H1 (cell line): ENCODE results near the gene HS6ST2. TPM values are rescaled to one million over a fixed set of nuclear protein-coding genes. Genes with fewer than 3 reads are reported as not detected.

Experiments used
- CTCF ChIA-PET: fragments of 300-600 bp; sonication (Branson Sonifier 250); formaldehyde crosslinking; loops from one replicate; lab custom pipeline; 2021; ENCODE audit not compliant: partially characterized antibody; lab: Charles Lee
- POLR2A ChIA-PET: fragments of 300-600 bp; sonication (Branson Sonifier 250); formaldehyde crosslinking; loops from one replicate; lab custom pipeline; 2021; ENCODE audit warnings: inconsistent platforms; ENCODE audit not compliant: partially characterized antibody; lab: Charles Lee
- DNase-seq, 2 experiments: peaks; one replicate each; pipeline versions ENCODE4 v3.0.0 to v3.0.0-alpha.2; 2010 to 2022; ENCODE audit warnings: low spot score in 2 of 2, low read depth in 1 of 2, mixed read lengths in 1 of 2
- FAIRE-seq: peaks from 2 replicates; lab custom pipeline; 2011; peaks lifted over from hg19 to GRCh38; lab: Jason Lieb, UNC
- H2AFZ ChIP-seq: 2 replicates; pipeline ENCODE4 v1.8.1; 2012; ENCODE audit warnings: low read length, inconsistent platforms
- H2AK5ac ChIP-seq: 2 replicates; pipeline ENCODE4 v1.6.1; 2013; ENCODE audit warnings: low read depth, low read length
- H2BK120ac ChIP-seq: replicated peaks from 2 replicates; pipeline ENCODE3; 2013; ENCODE audit warnings: low read depth, low read length, inconsistent platforms
- H2BK12ac ChIP-seq: 2 replicates; pipeline ENCODE4 v1.6.1; 2013; ENCODE audit warnings: low read depth, low read length
- H2BK15ac ChIP-seq: 2 replicates; pipeline ENCODE4 v1.6.1; 2013; ENCODE audit warnings: low read length
- H2BK20ac ChIP-seq: 2 replicates; pipeline ENCODE4 v1.6.1; 2013; ENCODE audit warnings: low read length
- H2BK5ac ChIP-seq: 2 replicates; pipeline ENCODE4 v1.6.1; 2013; ENCODE audit warnings: low read depth, low read length
- H3K14ac ChIP-seq: 2 replicates; pipeline ENCODE4 v1.6.1; 2013; ENCODE audit warnings: inconsistent platforms; ENCODE audit not compliant: insufficient read length
- H3K18ac ChIP-seq: 2 replicates; pipeline ENCODE4 v1.6.1; 2013; ENCODE audit warnings: low read length; ENCODE audit errors: extremely low read depth
- H3K23ac ChIP-seq: 2 replicates; pipeline ENCODE4 v1.6.1; 2013; ENCODE audit warnings: inconsistent platforms; ENCODE audit not compliant: insufficient read length
- H3K23me2 ChIP-seq: 2 replicates; pipeline ENCODE4 v1.6.1; 2013; ENCODE audit warnings: low read depth, low read length
- H3K27ac ChIP-seq: 2 replicates; pipeline ENCODE4 v1.6.1; 2011; ENCODE audit warnings: low read depth, low read length, inconsistent platforms
- H3K27me3 ChIP-seq, 4 experiments: replicated peaks in 1 of 4; 1 replicate in 1 of 4; 2 replicates in 3 of 4; pipeline versions ENCODE4 v1.6.1 to v1.8.1; 2011 to 2013; ENCODE audit warnings: low read length in 3 of 4, mild to moderate bottlenecking in 3 of 4, inconsistent platforms in 2 of 4, mixed read lengths in 2 of 4, moderate library complexity in 1 of 4; ENCODE audit not compliant: control insufficient read depth in 3 of 4, insufficient read depth in 3 of 4; ENCODE audit errors: extremely low read depth in 1 of 4
- H3K36me3 ChIP-seq, 4 experiments: 2 replicates each; pipeline versions ENCODE4 v1.6.1 to v1.8.1; 2011 to 2013; ENCODE audit warnings: mild to moderate bottlenecking in 4 of 4, low read length in 3 of 4, moderate library complexity in 2 of 4, control low read depth in 1 of 4, inconsistent platforms in 1 of 4; ENCODE audit not compliant: insufficient read depth in 4 of 4, control insufficient read depth in 2 of 4
- H3K4ac ChIP-seq: replicated peaks from 2 replicates; pipeline ENCODE3; 2013; ENCODE audit warnings: low read length, low read depth, mixed read lengths, inconsistent platforms; ENCODE audit not compliant: insufficient read length
- H3K4me1 ChIP-seq, 4 experiments: replicated peaks in 1 of 4; 1 replicate in 1 of 4; 2 replicates in 3 of 4; pipeline versions ENCODE4 v1.6.1 to v1.8.1; 2011 to 2013; ENCODE audit warnings: low read length in 3 of 4, inconsistent platforms in 2 of 4, mixed read lengths in 1 of 4; ENCODE audit not compliant: insufficient read depth in 4 of 4, control insufficient read depth in 3 of 4
- H3K4me2 ChIP-seq, 2 experiments: 2 replicates each; pipeline versions ENCODE4 v1.6.1 to v1.8.1; 2011 to 2013; ENCODE audit warnings: low read depth in 2 of 2, low read length in 2 of 2, control low read depth in 1 of 2, inconsistent platforms in 1 of 2, mild to moderate bottlenecking in 1 of 2; ENCODE audit not compliant: insufficient read depth in 1 of 2
- H3K4me3 ChIP-seq, 4 experiments: fragments of 200-600, 300-600 bp in 1 of 4; sonication (generic), shearing (Covaris generic), sonication (Bioruptor Twin) in 1 of 4; 2 replicates each; pipeline versions ENCODE4 v1.5.1 to v1.8.1; 2011 to 2016; ENCODE audit warnings: low read length in 4 of 4, low read depth in 3 of 4, control low read depth in 2 of 4, inconsistent platforms in 2 of 4, mild to moderate bottlenecking in 2 of 4, mixed read lengths in 1 of 4, moderate library complexity in 1 of 4; ENCODE audit not compliant: insufficient read depth in 2 of 4; ENCODE audit errors: extremely low read depth in 1 of 4
- H3K56ac ChIP-seq: replicated peaks from 2 replicates; pipeline ENCODE3; 2013; ENCODE audit warnings: low read depth, mild to moderate bottlenecking, mixed read lengths, low read length, inconsistent platforms; ENCODE audit not compliant: insufficient read length
- H3K79me1 ChIP-seq: 2 replicates; pipeline ENCODE4 v1.6.1; 2013; ENCODE audit warnings: low read depth, low read length, control low read depth
- H3K79me2 ChIP-seq, 2 experiments: 2 replicates each; pipeline versions ENCODE4 v1.6.1 to v1.8.1; 2012 to 2013; ENCODE audit warnings: low read length in 2 of 2, mild to moderate bottlenecking in 2 of 2, inconsistent platforms in 1 of 2; ENCODE audit not compliant: insufficient read depth in 2 of 2, control insufficient read depth in 1 of 2
- H3K9ac ChIP-seq, 4 experiments: replicated peaks in 1 of 4; 1 replicate in 1 of 4; 2 replicates in 3 of 4; pipeline versions ENCODE4 v1.6.1 to v1.8.1; 2011 to 2013; ENCODE audit warnings: low read depth in 3 of 4, low read length in 3 of 4, control low read depth in 2 of 4, mild to moderate bottlenecking in 2 of 4, moderate library complexity in 2 of 4, inconsistent platforms in 1 of 4; ENCODE audit errors: extremely low read depth in 1 of 4
- H3K9me3 ChIP-seq, 2 experiments: 2 replicates each; pipeline versions ENCODE4 v1.6.1 to v1.8.1; 2012 to 2013; ENCODE audit warnings: mild to moderate bottlenecking in 2 of 2, moderate library complexity in 2 of 2, control low read depth in 1 of 2, inconsistent platforms in 1 of 2, low read depth in 1 of 2, low read length in 1 of 2, mixed read lengths in 1 of 2; ENCODE audit not compliant: insufficient read depth in 2 of 2
- H4K20me1 ChIP-seq, 2 experiments: replicated peaks in 1 of 2; 2 replicates each; pipeline versions ENCODE3 to v1.8.1; 2011 to 2013; ENCODE audit warnings: inconsistent platforms in 2 of 2, low read length in 2 of 2, mild to moderate bottlenecking in 1 of 2; ENCODE audit not compliant: insufficient read depth in 2 of 2, control insufficient read depth in 1 of 2
- H4K5ac ChIP-seq: 2 replicates; pipeline ENCODE4 v1.6.1; 2013; ENCODE audit warnings: low read length, low read depth, mixed read lengths, inconsistent platforms; ENCODE audit not compliant: insufficient read length
- H4K8ac ChIP-seq: 2 replicates; pipeline ENCODE4 v1.8.0; 2013; ENCODE audit warnings: mild to moderate bottlenecking, moderate library complexity, low read length, inconsistent platforms; ENCODE audit not compliant: insufficient read depth; ENCODE audit errors: extremely low read depth
- H4K91ac ChIP-seq: replicated peaks from 2 replicates; pipeline ENCODE3; 2013; ENCODE audit warnings: low read length, mixed read lengths, inconsistent platforms; ENCODE audit not compliant: insufficient read length
- BCL11A ChIP-seq, 2 experiments: IDR thresholded peaks; one replicate each; pipeline ENCODE4 v1.6.1; 2011; ENCODE audit warnings: low read depth in 2 of 2, low read length in 2 of 2, mild to moderate bottlenecking in 2 of 2
- KDM4A ChIP-seq: IDR thresholded peaks from one replicate; pipeline ENCODE4 v1.7.1; 2012; ENCODE audit warnings: low read depth, mild to moderate bottlenecking, moderate library complexity, low read length, inconsistent platforms; ENCODE audit not compliant: severe bottlenecking
- MAX ChIP-seq: IDR thresholded peaks from 2 replicates; pipeline ENCODE4 v1.6.1; 2012; ENCODE audit warnings: inconsistent platforms
- NRF1 ChIP-seq: IDR thresholded peaks from 2 replicates; pipeline ENCODE4 v1.6.1; 2011; ENCODE audit warnings: mild to moderate bottlenecking, low read depth, low read length, improper control_type of control experiment
- SIRT6 ChIP-seq: IDR thresholded peaks from one replicate; pipeline ENCODE4 v1.7.1; 2012; ENCODE audit warnings: low read length, inconsistent platforms
- WGBS, 2 experiments: shearing (Covaris generic) in 1 of 2; methylation state at CpG; one replicate each; pipeline versions ENCODE4 v1.1.6 to v1.1.7; 2013 to 2015; ENCODE audit warnings: low lambda C conversion rate in 2 of 2, mixed read lengths in 2 of 2, inconsistent platforms in 1 of 2, low coverage in 1 of 2, missing lambda C conversion rate in 1 of 2; ENCODE audit not compliant: insufficient replicate concordance in 2 of 2, insufficient coverage in 1 of 2, insufficient read length in 1 of 2; ENCODE audit errors: extremely low coverage in 1 of 2, missing lambda C conversion rate in 1 of 2; 5-methylcytosine and 5-hydroxymethylcytosine counted together
- polyA plus RNA-seq, 7 experiments: library from polyadenylated mRNA; depleted of rRNA in 3 of 7; stranded (reverse) in 5 of 7; unstranded in 2 of 7; fragments of >200 nt in 5 of 7; fragments of 200-250 nt in 2 of 7; gene quantifications; 1 replicate in 5 of 7; 2 replicates in 1 of 7; 4 replicates in 1 of 7; pipeline versions ENCODE4 v1.2.1 to v1.2.3, GENCODE V29; 2011 to 2013; ENCODE audit warnings: missing spikeins in 2 of 7, mixed read lengths in 2 of 7
- total RNA-seq: library from RNA; stranded (reverse); fragmentation: NEBNext Ultra II Directional; extraction: Animal tissue kit (Norgen Biotek cat#: 25700); gene quantifications from 2 replicates; pipeline ENCODE4 v1.2.1, GENCODE V29; 2021

Gene HS6ST2
- total and polyA plus RNA-seq, 2 of the 8 experiments (the other 6 are each of a cell fraction or from before 2014, with no cell fraction given): 3.9 TPM

GRCh38 chrX:132766452-132766851, 192.0 kb downstream of the HS6ST2 start:
- no peak for FAIRE-seq
- Histone ChIP-seq H3K79me2 (no peaks in the 10 kb centered on the region), H3K27ac (no peak overlapping the region), H3K23ac (no peak overlapping the region), H3K4me2 (no peak overlapping the region), H3K4me1 (no peaks in the 10 kb centered on the region), H2BK120ac (no peak overlapping the region), H3K23me2 (no peaks in the 10 kb centered on the region), H4K5ac (no peak overlapping the region), H3K14ac (no peak overlapping the region), H4K20me1 (no peaks in the 10 kb centered on the region), H2AK5ac (no peak overlapping the region), H3K9me3 (no peaks in the 10 kb centered on the region), H2AFZ (no peak overlapping the region), H3K36me3 (no peaks in the 10 kb centered on the region), H3K4me3 (no peak overlapping the region), H2BK20ac (no peak overlapping the region), H2BK12ac (no peak overlapping the region), H3K4ac (no peak overlapping the region), H2BK15ac (no peak overlapping the region), H2BK5ac (no peak overlapping the region), H3K27me3 (no peaks in the 10 kb centered on the region), H3K56ac (no peak overlapping the region), H4K91ac (no peak overlapping the region), H3K9ac (no peak overlapping the region), H3K79me1 (no peaks in the 10 kb centered on the region), H4K8ac (no peak overlapping the region), H3K18ac (no peak overlapping the region)
- DNase-seq: no peak
- POLR2A ChIA-PET: no interaction called here
- 75% methylated on average over 1 of the region's 1 CpG; no CpG with 5 or more reads in 1 of the 2 experiments for WGBS, 2 experiments
- CTCF ChIA-PET: no interaction called here
- TF ChIP-seq MAX (no peak), SIRT6 (no peak), KDM4A (no peak), NRF1 (no peak), BCL11A (IDR thresholded peaks at IDR 0.05; ENCODE audit: low read depth in 2 of 2, low read length in 2 of 2) (no peak)
